Lower leg skin (tissue), 4 donors: Measurements from ENCODE around the gene PHACTR4. TPM values are rescaled to one million over a fixed set of nuclear protein-coding genes. Genes with fewer than 3 reads are reported as not detected.

ENCODE experiments used
- DNase-seq, 2 donors: peaks; one replicate each; pipeline ENCODE4 v3.0.0-alpha.2; 2019; ENCODE audit warnings: low spot score in 2 of 2
- H3K4me3 ChIP-seq: fragments of 200-600 bp; sonication (generic); 2 replicates; pipeline ENCODE4 v1.5.1; 2017; ENCODE audit warnings: mild to moderate bottlenecking, low read depth; ENCODE audit not compliant: poor library complexity, severe bottlenecking
- CTCF ChIP-seq, 3 donors: fragments of 450-650 bp; IDR thresholded peaks; one replicate each; pipeline ENCODE4 v1.5.1; 2016; ENCODE audit warnings: antibody characterized with exemption in 3 of 3, mild to moderate bottlenecking in 3 of 3, moderate library complexity in 2 of 3
- POLR2A ChIP-seq, 2 donors: fragments of 450-650 bp; IDR thresholded peaks; one replicate each; pipeline ENCODE4 v1.6.1; 2016 to 2017; ENCODE audit warnings: antibody characterized with exemption in 2 of 2, mild to moderate bottlenecking in 1 of 2, moderate library complexity in 1 of 2
- WGBS, 2 donors: methylation state at CpG; one replicate each; pipeline ENCODE4 v1.1.5; 2018; 5-methylcytosine and 5-hydroxymethylcytosine counted together
- intact Hi-C: fragments of 100-400 bp; cut with DNase I; formaldehyde crosslinking; loops from one replicate; pipeline ENCODE4 v1.15.0; 2023; ENCODE audit warnings: low total_unique reads
- total RNA-seq, 4 donors: library from RNA; depleted of rRNA; stranded (reverse); fragments of >200 nt; gene quantifications; one replicate each; pipeline ENCODE4 v1.1.0, GENCODE V29; 2016

PHACTR4 gene
- total RNA-seq, 4 donors from 2014 or later = 32.8 to 54.1 (median 51.2) TPM

- WGBS, 2 donors = 58 to 68% methylated on average over 16 of the region's 16 CpGs
- no peak overlapping the region for H3K4me3 ChIP-seq
- TF ChIP-seq CTCF (IDR thresholded peaks at IDR 0.05) (no peak), POLR2A (IDR thresholded peaks at IDR 0.05) (no peak)
- DNase-seq = no peak
- intact Hi-C loops = no loop called here
Observed at GRCh38 chr1:28328228-28328648, 41.3 kb upstream of the PHACTR4 start.

- H3K4me3 ChIP-seq = peak overlapping the region; percentile 65
- intact Hi-C loops = no loop called here
- WGBS, 2 donors = 37 to 40% methylated on average over 29 of the region's 29 CpGs
- DNase-seq = no peak
- TF ChIP-seq POLR2A (IDR thresholded peaks at IDR 0.05) (no peak), CTCF (IDR thresholded peaks at IDR 0.05) (no peak)
Observed at GRCh38 chr1:28329395-28330153, 40.0 kb upstream of the PHACTR4 start.

- no peak overlapping the region for H3K4me3 ChIP-seq
- intact Hi-C loops = no loop called here
- TF ChIP-seq POLR2A (IDR thresholded peaks at IDR 0.05) (no peak), CTCF (IDR thresholded peaks at IDR 0.05) (no peak)
- WGBS, 2 donors = 98% methylated on average over 3 of the region's 3 CpGs
- DNase-seq = no peak
Observed at GRCh38 chr1:28338897-28339296, 30.6 kb upstream of the PHACTR4 start.

- TF ChIP-seq POLR2A (IDR thresholded peaks at IDR 0.05) (no peak), CTCF (IDR thresholded peaks at IDR 0.05) (no peak)
- H3K4me3 ChIP-seq = no peak overlapping the region
- intact Hi-C loops = no loop called here
- WGBS, 2 donors = 92 to 95% methylated on average over 10 of the region's 10 CpGs
- no peak for DNase-seq
Observed at GRCh38 chr1:28339551-28339950, 30.0 kb upstream of the PHACTR4 start.

GRCh38 chr1:28340221-28340974 is 29.1 kb upstream of the PHACTR4 start:
- 85 to 89% methylated on average over 4 of the region's 4 CpGs for WGBS, 2 donors
- no peak overlapping the region for H3K4me3 ChIP-seq
- intact Hi-C loops = no loop called here
- TF ChIP-seq POLR2A (IDR thresholded peaks at IDR 0.05) (no peak), CTCF (IDR thresholded peaks at IDR 0.05) (no peak)
- DNase-seq = no peak
